T47D (cell line): Measurements from ENCODE around the gene ZNF830.
"Not testable (repeated sequence)": the region's sequence is repeated elsewhere in the genome, so short reads cannot be mapped to it uniquely, and the experiment has no call there.

ENCODE experiments used
- DNase-seq, 2 experiments: peaks; one replicate each; pipeline versions ENCODE4 v3.0.0 to v3.0.0-alpha.2; 2011 to 2012; ENCODE audit warnings: low read depth in 1 of 2, low spot score in 1 of 2
- JUND ChIP-seq: IDR thresholded peaks from 2 replicates; pipeline ENCODE4 v1.6.1; 2012; ENCODE audit warnings: low read depth
- in situ Hi-C: cut with HindIII; loops from 2 replicates; pipeline ENCODE4 v1.10.0; 2016; ENCODE audit warnings: low sequenced_read_pairs, low pct_unique_long_range_greater_than_20kb

ZNF830 gene

DNA sequence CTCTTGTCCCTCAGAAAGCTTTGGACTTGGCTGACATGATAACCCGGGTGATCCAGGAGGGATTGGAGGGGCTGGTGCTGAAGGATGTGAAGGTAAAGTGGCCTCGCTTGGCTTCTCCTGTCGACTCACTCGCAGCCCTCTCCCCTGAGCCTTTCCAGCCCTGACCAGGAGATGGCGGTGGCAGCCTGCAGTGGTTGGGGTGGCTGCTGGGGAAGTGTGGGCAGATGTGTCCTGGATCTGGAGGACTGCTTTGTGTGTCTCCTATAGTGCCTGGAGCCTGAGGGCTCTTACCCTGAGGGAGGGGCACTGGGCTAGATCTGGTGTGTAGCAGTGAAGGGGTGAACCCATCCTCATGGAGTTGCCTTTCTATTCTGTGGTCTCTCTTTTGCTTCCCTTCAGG is 36.9 kb downstream of the ZNF830 start:
- TF ChIP-seq JUND: no peak
- in situ Hi-C loops: no loop called here
- DNase-seq: peak; percentile 75 to 83

DNA sequence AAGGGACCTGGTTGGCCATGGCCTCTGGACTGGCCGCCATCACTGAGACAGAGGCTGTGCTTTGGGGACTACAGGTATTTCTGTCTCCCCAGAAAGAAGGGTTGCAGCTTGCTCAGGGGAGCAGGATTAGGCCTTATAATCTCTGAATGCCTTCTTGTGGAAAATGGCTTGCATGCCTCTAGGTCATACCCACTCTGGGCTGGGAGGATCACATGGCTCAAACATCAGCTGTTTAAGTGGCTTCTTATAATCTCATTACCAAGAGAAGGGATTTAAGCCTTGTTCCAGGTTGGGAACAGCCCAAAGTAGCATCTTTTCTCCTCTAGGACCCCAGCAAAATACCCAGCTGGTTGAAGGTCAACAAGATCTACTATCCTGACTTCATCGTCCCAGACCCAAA is 38.1 kb downstream of the ZNF830 start:
- no peak for DNase-seq
- TF ChIP-seq JUND: no peak
- in situ Hi-C loops: no loop called here

DNA sequence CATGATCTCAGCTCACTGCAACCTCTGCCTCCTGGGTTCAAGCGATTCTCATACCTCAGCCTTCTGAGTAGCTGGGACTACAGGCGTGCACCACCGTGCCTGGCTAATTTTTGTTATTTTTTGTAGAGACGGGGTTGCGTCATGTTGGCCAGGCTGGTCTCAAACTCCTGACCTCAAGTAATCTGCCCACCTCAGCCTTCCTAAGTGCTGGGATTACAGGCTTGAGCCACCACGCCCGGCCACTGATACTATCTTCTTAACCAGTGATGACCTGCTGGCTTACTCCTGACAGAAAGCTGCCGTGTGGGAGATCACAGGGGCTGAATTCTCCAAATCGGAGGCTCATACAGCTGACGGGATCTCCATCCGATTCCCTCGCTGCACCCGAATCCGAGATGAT is 39.6 kb downstream of the ZNF830 start:
- DNase-seq, in situ Hi-C loops: not testable (repeated sequence)

DNA sequence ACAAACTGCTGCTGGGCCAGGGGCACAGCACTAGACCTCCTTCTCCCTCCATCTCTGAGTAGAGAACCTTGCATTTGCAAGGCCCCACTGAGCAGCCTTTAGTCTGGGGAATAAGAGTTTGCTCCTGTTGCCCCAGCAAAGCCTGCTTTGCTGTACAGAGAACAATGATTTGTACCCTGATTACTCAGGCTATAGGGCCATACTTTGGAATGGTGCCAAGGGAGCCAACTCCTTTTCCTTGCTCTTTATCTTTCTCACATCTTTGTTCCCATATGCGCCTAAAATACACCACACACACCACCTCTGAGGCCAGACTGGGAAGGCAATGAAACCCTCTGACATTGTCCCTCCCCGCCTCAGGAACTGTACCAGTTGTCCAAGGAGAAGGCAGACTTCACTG is 40.2 kb downstream of the ZNF830 start:
- in situ Hi-C loops: no loop called here
- TF ChIP-seq JUND: no peak
- DNase-seq: no peak

- TF ChIP-seq JUND: no peak
- in situ Hi-C loops: no loop called here
- no peak for DNase-seq
These were observed 41.7 kb downstream of the ZNF830 start for GRCh38 chr17:35002876-35003551.

GRCh38 chr17:35003778-35004177 is 42.4 kb downstream of the ZNF830 start:
- in situ Hi-C loops: no loop called here
- no peak for TF ChIP-seq JUND
- no peak for DNase-seq

DNA sequence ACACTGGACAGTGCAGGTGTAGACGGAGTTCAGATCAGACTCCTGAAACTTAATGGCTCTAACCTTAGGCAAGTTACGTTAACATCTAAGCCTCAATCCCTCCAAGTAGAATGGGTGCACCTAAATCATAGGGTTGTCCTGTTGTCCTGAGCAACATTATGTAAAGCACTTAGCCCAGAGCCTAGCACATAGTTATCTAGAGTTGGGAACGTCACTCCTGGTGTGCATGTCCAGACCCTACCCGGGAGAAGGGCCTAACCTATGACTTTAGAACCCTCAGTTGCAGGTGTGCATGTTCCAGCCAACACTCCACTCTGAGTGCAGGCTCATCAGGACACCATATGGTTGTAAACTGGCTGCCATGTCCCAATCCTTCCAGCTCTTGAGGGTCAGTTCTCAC is 45.0 kb downstream of the ZNF830 start:
- DNase-seq: no peak
- TF ChIP-seq JUND: no peak
- in situ Hi-C loops: no loop called here

GRCh38 chr17:35006961-35007360 is 45.6 kb downstream of the ZNF830 start:
- TF ChIP-seq JUND: no peak
- DNase-seq: peak; percentile 26 to 55
- in situ Hi-C loops: no loop called here

DNA sequence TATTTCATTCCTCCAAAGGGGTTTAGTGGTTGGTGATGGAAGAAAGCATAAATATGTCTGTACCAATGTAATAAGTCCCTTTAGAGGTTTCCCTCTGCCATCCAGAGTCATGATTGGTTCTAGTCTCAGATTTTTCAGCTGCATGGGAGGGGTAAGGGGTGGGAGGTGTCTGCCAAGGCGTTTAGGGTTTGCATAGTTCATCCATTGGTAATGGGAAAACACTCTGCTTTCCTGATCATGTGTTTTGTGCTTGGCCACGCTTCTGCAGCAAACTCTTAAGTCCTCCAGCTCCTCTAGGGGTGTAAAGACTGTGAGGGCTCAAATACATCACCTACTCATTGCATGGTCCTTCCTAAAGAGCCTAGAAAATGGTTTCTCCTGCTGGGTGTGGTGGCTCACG is 48.8 kb downstream of the ZNF830 start:
- in situ Hi-C loops: no loop called here
- TF ChIP-seq JUND: no peak
- DNase-seq: no peak

DNA sequence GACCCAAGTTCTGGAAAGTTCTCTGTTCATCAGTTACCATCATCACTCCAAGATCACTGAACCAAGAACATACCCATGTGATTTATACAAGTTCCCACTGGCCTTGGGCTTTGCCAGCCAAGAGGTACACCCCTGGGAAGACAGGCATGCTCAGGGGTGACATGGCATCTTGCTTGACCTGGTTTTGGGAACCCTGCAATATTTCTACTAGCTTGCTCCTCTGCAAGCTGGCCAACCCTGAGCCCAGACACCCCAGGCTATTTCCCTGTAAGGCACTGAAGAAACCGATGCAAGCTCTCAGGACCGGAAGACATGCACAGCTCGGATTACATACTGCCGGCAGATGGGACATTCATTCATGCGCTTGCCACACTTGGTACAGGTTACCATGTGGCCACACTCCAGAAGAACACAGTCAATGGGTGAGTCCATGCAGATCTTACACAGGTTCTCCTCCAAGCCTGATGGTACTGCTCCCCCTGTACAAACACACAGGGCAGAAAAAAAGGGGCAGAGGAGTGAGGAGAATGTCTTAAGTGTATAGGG is 50.4 kb downstream of the ZNF830 start:
- TF ChIP-seq JUND: no peak
- DNase-seq: no peak
- in situ Hi-C loops: no loop called here
